HG02798 (cell line): ENCODE measurements around the gene GPR137B.

Experiments used
- ATAC-seq: cut with Tn5 transposase; IDR thresholded peaks from one replicate; pipeline ENCODE4 v1.9.1; 2021; ENCODE audit warnings: mild to moderate bottlenecking; ENCODE audit not compliant: unreplicated experiment, poor library complexity

The GPR137B gene

DNA sequence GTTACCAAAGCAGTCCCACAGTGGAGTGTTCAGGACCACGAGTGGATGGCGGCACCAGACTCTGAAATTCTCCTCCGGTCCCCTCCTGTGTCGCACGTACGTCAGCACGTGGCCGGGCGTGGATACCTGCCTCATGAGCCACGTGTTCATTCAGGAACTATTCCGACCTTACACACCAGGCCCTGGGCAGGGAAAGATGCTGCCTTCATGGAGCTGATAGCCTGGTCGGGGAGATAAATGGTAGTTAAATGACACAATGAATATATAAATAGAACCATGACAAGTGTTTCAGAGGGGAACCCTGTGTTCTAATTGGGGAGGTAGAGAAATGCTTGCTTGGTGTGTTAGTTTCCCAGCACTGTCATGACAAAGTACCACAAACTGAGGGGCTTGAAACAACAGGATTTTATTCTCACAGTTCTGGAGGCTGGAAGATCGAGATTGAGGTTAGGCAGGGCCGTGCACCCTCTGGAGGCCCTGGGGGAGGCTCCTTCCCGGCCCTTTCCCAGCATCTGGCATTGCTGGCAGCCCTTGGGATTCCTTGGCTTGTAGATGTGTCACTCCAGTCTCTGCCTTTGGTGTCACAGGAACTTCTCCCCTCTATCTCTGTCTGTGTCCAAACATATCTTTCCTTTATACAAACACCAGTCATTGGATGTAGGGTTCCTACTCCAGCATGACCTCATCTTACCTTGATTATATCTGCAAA, 28.9 kb upstream of the GPR137B start:
- no peak for ATAC-seq

DNA sequence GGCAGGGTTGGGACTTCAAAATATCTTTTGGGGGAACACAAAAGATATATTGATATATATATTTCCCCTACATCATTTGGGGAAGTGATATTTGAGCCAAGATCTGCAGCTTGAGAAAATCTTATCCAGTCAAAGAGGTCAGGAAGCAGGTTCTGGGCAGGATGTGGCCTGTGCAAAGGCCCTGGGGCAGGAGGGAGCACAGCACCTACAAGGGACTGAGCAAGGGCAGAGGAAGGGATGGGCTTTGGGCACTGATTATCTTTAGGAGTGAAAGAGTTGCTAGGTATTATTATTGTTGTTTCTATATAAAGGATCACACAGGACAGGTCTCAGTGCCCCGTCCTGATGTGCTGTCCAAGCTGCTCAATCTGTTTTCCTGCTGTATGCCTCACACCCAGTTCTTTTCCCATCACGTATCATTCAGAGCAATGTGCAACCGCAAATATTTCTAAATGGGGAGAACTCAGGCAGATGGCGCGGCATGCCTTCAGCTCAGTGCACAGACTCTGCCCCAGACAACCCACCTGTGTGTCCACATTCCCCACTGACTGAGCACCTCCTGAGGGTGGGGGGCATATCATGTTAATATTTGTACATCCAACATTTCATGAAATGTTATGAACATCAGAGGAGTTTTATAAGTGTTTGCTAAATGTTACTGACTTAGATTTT, 28.1 kb upstream of the GPR137B start:
- no peak for ATAC-seq

DNA sequence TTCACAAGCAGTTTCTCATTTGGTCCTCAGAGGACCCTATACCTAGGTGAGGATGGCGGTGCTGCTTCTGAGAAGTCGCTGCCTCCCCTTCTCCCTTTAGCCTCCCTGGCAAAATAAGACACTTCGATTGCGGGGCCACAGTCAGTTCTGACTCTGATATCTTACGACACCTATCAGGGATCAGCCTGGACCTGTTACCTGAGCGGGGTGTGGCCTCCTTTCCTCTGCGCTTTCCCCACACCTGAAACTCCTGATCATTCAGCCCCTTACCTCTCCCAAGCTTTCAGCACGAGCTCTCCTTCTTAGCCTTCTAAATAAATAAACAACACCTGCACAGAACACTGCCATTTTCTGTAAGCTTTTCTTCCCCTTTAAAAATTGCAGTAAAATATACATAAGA, 24.6 kb upstream of the GPR137B start:
- no peak for ATAC-seq

DNA sequence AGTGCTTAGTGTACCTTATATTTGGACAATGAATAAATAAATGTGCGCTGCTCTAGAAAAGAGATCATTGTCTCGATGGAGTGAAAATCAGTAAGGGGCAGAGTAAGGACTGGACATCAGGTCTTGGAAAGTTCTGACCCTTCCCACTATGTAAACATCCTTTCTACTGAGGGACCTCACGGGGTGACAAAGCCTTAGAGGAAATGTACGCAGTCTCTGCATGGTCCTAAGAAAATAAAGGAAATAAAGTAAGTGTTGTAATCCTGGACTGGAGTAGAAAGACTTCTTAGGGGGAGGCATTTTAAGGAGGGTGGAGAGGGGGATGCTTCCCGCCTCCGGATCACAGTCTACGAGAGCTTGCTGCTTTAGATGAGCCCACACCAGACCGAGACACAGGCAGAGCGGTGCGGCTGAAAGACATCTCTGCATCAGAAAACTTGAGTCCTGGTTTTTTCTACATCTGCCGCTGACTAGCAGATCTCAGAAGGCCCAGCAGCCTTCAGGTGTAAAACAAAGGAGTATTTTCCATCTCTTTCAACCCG, 22.3 kb upstream of the GPR137B start:
- no peak for ATAC-seq

DNA sequence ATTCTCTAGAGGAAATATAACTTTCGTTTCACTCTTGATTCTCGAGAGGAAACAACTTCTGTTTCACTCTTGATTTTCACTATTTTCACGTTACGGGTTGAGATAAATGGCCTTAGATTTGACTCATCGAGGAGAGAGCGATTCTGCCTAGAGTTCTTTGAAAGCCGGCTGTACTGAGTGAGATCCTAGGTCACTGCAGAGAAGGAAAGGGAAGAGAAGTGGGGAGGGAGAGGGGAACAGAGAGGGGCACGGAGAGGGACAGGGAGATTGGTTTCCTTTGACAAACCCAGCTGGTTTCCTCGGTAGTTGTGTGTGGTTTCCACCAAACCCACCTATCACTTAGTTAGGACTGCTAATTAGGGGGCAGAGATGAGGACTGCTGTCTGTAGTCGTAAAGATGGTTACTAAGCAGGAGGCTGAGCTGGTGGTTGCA, 21.6 kb upstream of the GPR137B start:
- peak; percentile 44 for ATAC-seq

DNA sequence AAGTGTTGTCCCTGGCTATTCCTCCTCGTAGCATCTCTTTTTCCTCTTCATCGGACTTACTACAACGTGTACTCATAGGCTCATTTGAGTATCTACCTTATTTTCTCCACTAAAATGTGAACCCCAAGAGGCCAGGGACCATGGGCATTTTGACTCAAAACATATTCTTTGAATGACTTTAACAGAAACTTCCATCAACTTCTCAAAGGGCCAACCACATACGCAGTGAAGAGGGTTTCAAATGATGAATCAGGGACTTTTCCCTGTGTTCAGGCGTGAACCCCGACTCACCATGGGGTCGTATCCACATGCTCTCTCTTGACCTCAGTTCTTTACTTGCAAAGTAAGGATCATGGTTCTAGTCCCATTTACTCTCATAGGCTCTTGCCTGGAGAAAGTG, 20.2 kb upstream of the GPR137B start:
- peak; percentile 57 for ATAC-seq

DNA sequence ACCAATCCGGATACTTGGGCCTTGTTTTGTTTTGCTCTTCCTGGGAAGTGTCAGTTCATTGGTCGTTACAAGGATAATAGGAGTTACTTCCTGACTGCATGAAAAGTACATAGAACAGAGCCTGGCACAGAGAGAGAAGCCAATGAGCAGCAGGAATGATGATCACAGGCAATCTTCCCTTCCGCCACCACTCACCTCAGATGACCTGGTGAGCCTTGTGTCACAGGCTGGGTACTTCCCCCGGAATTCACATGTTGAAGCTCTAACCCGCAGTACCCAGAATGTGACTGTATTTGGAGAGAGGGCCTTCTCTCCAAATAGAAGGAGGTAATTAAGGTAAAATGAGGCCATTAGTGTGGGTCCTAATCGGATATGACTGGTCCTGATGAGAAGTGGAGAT, 18.8 kb upstream of the GPR137B start:
- peak; percentile 52 for ATAC-seq

DNA sequence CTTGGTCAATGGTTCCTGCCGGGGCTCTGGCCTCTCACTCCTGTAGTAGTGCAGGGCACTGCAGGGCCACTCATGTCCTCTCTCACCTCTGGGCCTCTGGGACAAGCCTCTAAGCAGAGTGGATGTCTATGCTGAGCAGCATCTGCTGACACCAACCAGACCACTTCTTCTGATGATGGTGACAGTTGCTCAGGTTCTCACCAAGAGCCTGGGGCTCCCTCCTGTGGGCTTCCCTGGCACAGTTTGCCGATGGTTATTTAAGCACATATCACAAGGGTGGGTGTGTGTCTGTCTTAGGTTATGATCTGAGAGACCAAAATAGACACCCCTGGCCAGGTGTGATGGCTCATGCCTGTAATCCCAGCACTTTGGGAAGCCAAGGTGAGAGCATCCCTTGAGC, 17.4 kb upstream of the GPR137B start:
- no peak for ATAC-seq

DNA sequence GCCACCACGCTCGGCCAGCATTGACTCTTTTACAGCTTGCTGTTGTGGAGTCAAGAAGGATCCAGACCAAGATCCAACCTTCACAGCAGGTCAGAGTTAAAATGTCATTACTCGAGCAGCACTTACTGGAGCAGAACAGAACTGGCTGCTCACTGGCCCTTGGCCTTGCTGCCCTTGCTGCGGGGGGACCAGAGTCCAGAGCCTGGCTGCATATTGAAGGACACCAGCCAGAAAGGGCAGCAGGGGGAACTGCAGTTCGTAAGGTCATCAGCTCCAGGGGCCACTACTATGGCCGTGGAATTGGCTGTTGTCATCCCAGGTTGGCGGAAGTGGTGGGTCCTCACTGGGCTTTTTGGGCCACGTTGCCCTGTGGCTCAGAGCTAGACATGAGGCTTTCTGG, 15.3 kb upstream of the GPR137B start:
- ATAC-seq = no peak

DNA sequence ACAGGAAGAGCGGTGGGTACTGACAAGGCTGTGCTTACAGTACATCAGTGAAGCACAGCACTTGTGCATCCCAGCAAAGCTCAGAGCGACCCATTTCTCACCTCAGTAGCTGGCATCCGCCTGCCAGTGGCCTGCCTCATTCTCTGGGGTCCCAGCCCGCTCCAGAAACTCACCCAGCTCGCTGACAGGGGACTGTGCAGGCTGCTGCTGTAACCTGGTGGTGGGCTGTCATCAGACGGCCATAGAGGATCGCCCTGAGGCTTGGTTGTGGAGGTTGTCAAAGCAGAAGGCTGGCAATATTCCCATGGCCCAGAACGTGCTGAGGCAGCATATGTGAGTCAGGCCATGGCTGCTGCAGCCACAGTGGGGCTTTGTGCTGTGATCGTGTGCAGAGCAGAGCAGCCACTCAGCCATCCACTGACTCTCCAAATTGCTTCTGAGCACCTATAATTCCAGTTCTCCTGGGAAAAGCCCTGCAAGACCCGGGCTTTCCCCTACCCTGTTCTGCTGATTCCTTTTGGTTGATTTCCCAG, 13.6 kb upstream of the GPR137B start:
- ATAC-seq = no peak

DNA sequence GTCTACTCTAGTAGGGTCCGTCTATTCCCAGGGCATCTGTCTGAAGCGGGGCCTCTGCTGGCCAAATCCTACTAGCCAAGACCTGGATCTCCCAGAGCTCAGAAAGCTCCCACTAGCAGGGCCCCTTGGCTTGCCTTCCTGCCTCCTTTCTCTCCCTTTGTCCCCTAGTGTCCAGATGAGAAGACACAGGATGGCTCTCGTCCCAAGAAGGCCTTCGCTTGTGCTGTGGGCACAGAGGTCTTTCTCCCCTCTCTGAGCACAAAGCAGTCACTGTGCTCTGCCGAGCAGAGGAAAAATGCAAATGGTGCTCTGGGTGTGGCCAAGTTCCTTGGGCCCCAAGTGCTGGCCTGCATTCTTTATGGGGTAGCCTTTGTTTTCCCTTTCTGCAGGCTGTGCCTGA, 13.0 kb upstream of the GPR137B start:
- ATAC-seq = no peak

DNA sequence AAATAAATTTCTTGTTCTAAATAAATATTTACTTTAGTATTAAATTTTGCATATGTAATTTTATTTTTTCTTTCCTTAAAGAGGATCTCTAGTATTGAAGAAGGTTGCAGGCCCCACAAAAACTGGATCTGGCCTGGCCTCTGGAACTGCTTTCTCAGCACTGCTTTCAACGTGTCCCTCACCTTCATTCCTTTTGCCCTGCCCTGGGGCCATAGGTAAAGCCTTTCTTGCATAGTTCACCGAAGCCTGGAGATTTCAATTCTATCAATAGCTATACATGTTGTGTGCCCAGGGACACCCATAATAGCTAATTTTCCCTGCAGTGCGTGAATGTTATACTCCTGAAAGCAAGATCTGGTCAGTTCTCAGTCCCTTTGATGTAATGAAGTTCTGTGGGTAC, 12.0 kb upstream of the GPR137B start:
- ATAC-seq = no peak

DNA sequence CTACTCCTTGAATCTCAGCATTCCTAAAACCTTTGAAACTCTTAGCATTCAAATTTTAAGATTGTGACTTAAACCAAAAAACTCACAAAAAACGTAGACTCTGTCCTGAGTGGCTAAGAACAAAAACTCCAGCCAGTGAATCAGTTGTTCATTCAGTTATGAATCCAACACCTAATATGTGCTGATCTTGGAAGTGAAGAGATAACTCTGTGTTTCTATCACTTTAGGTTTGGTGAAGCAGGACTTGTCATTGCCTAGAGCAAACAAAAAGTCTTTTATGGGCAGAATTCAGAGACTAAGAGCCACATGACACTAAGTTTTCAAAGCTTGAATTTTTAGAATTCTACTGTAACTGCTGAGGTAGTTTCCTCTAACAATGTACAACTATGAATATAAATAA, 10.4 kb upstream of the GPR137B start:
- no peak for ATAC-seq

DNA sequence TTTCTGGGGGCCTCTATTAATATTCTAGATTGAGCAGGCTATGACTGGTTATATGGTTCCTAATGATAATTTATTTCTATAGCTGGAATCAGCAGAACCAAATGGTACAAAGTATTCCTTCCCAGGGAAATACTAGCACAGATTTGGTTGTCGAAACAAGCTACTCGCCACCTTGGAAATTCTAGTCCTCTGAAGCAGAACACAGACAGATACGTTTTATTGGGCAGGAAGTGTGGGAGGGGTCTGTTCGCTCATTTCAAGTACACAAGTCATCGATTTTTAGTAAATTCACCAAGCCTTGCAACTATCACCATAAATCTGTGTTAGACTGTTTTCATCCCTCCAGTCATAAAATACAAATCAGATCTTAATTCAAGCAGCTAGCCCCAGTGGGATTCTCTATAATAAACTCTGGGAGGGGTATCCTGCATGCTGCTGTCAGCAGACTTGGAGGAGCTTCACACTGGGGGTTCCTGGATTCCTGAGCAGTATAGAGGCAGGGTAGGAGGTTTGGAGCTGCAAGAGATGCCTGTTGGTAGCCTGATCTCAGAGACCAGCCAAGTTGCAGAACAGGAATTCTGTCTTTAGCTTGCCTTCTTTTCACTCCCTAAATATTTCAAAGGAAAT, 9.8 kb upstream of the GPR137B start:
- ATAC-seq = no peak

DNA sequence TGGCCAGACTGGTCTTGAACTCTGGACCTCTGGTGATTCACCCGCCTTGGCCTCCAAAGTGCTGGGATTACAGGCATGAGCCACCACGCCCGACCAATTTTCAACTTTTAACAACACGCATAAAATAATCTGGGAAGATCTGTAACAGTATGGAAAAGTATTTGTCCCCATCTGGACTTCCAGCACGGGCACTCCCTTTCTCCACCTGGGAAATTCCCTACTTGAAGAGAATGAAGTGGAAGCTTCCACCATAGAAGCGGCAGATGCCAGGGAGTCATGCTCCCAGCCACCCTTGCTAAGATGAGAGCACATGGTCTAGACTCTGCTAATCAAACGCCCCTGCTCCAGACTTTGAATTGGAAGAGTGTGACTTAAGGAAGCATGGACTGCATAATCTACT, 9.0 kb upstream of the GPR137B start:
- ATAC-seq = no peak

DNA sequence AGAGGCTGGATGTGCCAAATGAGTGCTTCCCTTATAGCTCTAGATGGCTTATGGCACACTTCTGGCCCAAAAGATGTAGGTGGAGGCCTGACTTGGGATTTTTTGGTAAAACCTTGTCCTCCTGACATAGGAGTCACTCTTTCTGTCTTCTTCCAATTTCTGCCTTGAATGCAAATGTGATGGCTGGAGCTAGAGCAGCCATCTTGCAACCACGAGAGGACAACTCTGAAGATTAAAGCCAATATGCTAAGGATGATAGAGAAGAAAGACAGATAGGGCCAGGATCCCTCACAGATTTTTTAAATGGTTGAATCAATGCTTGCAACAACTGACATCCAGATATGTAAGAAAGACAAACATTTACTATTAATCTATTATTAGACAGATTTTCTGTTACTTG, 8.5 kb upstream of the GPR137B start:
- ATAC-seq = no peak

DNA sequence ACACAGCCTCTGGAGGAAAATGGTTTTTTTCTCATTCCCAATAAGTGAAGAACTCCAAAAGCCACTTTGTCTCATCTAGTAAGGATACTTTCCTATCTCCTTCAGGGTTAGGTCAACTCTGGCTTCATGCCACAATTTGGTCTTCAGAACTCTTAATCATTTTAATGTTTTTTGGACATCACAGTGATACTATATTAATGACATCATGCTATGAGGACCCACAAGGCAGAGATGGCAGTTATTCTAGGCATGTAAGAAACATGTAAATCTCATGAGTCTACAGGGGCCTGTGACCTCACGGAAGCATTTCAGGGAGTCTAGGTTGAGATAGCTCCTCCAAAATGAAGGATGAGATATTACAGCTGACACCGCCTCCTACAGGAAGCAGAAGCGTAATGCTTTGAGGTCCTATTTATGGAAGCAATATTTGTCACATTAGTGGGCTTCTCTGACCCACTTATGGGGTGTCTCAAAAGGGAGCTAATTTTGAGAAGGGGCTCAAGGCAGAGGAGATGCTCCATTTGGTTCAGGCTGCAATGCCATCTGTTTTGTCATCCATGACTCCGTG, 5.0 kb upstream of the GPR137B start:
- no peak for ATAC-seq

DNA sequence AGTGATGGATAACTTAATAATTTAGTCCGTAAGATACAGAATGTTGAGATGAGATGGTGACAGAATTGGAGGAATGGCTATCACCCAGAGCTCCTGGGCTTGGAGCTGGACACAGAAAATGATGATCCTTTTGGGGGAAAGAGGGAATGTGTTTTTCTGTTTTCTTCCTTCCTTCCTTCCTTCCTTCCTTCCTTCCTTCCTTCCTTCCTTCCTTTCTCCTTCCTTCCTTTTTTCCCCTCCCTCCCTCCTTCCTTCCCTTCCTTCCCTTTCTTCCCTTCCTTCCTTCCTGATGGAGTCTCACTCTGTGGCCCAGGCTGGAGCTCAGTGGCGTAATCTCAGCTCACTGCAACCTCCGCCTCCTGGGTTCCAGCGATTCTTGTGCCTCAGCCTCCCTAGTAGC, 2.8 kb upstream of the GPR137B start:
- no peak for ATAC-seq

DNA sequence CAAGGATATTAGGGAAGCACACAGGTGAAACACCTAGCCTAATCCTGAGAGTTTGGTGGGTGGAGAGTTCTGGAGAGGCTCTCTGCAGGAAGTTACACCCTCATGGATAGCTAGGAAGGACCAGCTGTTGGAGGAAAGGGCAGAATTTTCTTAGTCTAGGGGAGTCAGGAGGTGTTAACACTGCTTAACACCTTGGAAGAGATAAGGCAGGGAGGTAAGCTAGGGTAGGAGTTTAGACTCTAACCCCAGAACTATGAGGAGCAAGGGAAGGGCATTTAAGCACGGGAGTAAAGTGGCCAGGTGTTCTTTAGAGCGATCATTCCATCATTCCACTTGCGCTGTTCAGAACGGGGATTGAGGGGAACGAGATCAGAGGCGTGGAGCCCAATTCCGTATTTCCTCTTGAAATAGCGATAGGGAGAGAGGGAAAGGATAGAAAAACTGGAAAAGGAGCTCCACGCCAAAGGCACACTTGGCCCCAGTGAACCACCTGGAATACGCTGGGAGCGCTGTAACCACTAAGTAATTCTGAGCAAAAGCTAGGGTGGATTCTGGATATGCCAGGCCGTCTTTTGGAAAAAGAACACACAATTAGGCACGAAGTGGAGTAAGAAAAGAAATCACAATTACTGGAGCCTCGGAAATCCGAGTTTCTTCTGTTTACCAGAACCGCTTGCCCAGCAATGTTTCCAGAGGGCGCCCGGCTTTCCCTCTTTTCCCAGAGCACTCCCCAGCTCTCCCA, 1.5 kb upstream of the GPR137B start:
- no peak for ATAC-seq
